Stimulated activated CD4-positive, alpha-beta T cell treated with anti-CD3 and anti-CD28 coated beads, TNF-alpha, amount 100 ng/mL, for 24 hours (primary cell): ENCODE results near the gene TNFAIP1.
A peak's percentile ranks its signal among the peaks of the same experiment; 100 is the strongest.

Experiments
- DNase-seq, 3 experiments: peaks; one replicate each; pipeline ENCODE4 v3.0.0-alpha.2; 2020; ENCODE audit warnings: low read depth in 3 of 3

Gene TNFAIP1

GRCh38 chr17:28370744-28371103 lies 35.2 kb downstream of the TNFAIP1 start:
- DNase-seq: no peak

GRCh38 chr17:28371245-28372202 lies 36.0 kb downstream of the TNFAIP1 start, which contains the start of gene SARM1:
Gene SARM1, plus strand, starts transcription at chr17:28371694. Its CDS starts 339 bp downstream, at chr17:28372033.
- DNase-seq: peak; percentile 66 to 89 (median 69)

DNA sequence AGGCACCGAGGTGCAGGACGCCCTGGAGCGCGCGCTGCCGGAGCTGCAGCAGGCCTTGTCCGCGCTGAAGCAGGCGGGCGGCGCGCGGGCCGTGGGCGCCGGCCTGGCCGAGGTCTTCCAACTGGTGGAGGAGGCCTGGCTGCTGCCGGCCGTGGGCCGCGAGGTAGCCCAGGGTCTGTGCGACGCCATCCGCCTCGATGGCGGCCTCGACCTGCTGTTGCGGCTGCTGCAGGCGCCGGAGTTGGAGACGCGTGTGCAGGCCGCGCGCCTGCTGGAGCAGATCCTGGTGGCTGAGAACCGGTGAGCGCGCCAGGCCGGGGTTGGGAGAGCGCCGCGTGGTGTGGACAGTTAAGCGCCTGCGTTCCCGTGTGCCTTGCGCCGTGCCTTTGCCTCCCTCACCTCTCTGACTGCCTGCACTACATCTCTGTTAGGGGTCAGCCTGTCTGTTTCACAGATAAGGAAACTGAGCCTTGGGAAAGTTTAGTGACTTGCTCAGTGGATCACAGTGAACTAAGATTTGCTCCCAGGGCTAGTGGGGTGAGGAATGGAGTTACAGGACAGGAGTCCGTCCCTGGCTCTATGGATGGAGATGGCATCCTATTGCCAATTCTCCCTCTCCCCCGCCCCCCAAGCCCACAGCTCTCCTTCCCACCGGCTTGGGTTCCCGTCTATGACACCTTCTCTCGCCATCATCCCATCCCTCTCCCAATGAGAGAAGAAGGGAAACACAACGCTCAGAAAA lies 36.8 kb downstream of the TNFAIP1 start:
- DNase-seq: peak in 1 of 3 experiments; percentile 32

DNA sequence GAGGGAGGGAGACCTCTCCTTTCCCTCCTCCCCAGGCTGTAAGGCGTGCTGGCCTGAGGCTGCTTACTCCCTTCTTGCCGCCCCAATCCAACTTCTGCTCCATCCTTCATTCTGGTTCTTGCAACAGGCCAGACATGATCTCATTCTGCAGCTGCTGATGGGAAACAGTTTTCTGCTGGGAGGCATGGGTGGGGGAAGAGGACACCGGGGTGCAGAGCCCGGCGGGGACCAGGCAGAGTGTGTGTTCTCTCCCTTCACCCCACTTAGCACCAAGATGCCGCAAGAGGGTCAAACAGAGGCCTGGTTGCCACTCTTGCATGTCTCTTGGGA lies 37.3 kb downstream of the TNFAIP1 start:
- no peak for DNase-seq

DNA sequence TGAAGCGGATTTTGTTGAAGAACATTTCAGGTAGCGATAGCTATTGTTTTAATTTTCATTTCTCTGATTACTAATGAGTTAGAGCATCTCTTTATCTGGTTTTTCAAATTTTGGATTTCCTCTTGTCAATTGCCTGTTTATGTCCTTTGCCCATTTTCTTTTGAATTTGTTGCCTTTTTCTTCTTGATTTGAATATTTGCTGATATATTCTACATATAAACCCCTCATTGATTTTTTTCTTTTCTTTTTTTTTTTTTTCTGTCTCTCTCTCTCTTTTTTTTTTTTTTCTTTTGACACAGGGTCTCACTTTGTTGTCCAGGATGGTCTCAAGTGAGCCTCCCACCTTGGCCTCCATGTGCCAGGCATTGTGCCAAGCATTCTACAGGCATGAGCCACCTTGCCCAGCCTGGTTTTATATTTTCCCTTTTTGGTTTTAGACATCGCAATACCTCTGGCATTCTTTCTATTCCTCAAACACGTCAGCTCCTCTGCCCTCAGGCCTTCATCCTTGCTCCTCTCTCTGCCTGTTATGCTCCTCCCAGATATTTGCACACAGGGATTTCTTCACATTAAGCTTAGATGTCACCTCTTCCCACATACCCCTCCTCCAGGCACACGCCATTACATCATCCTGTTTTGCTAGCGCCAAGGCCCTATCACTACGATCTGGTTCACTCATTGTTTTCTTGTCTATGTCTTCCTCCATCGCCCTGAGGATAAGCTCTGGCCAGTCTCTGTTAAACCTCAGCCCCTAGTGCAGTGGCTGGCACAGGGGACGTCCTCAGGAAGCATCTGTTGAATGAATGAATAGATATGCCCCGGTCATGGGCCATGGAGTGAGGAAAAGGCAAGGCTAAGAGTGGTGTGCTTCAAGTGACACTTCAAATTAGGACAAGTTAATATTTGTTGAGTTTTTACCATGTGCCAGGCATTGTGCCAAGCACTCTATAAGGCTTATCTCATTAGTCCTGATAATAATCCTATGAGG lies 44.5 kb downstream of the TNFAIP1 start:
- DNase-seq: no peak

- DNase-seq: peak in 1 of 3 experiments; percentile 34
Measured at GRCh38 chr17:28381141-28381825, 45.7 kb downstream of the TNFAIP1 start.

DNA sequence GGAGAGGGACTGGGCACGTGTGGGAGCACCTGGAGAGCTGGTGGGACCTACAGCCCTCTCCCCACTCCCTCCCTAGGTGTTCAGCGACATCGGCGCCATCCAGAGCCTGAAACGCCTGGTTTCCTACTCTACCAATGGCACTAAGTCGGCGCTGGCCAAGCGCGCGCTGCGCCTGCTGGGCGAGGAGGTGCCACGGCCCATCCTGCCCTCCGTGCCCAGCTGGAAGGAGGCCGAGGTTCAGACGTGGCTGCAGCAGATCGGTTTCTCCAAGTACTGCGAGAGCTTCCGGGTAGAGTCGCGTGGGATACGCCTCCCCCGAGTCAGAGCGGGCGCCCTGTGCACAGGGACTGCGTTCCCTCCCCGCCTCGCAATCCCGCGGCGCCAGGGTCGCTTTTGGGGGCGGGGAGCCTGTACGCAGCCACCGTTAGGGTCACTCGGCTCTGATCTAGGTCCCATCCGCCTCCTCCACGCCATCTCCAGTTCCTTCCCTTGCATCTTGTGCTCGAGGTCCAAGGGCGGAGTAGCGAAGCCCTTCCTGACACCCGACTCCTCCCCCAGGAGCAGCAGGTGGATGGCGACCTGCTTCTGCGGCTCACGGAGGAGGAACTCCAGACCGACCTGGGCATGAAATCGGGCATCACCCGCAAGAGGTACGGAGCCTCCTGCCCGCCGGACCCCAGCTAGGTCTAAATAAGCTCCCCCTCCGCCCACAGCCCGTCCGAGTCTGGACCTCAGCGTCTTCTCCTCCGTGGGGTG lies 48.9 kb downstream of the TNFAIP1 start:
- DNase-seq: peak; percentile 34 to 65 (median 48)

- DNase-seq: peak in 1 of 3 experiments; percentile 11
Measured at GRCh38 chr17:28385037-28385400, 49.5 kb downstream of the TNFAIP1 start.

DNA sequence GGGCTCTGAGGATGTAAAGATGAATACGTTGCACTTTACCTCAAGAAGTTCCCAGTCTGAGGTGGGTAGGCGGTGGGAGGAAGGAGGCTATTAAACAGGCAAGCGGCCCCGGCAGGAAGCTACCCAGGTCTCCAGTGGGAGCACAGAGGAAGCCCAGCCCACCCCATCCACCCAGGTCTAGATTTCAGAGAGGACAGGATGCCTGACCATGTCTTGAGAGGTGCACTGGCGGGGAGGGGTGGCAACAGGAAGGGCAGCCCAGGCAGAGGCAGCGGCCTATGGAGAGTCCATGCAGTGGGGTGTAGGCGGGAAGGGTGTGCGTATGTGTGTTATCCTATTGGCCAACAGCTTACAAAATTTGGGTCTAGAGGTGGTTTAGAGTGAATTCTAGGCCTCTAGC lies 49.8 kb downstream of the TNFAIP1 start:
- peak in 1 of 3 experiments; percentile 21 for DNase-seq

- DNase-seq: no peak
Measured at GRCh38 chr17:28386391-28386790, 50.8 kb downstream of the TNFAIP1 start.

- no peak for DNase-seq
Measured at GRCh38 chr17:28388106-28388505, 52.5 kb downstream of the TNFAIP1 start.

- DNase-seq: no peak
Measured at GRCh38 chr17:28390141-28390540, 54.6 kb downstream of the TNFAIP1 start.

DNA sequence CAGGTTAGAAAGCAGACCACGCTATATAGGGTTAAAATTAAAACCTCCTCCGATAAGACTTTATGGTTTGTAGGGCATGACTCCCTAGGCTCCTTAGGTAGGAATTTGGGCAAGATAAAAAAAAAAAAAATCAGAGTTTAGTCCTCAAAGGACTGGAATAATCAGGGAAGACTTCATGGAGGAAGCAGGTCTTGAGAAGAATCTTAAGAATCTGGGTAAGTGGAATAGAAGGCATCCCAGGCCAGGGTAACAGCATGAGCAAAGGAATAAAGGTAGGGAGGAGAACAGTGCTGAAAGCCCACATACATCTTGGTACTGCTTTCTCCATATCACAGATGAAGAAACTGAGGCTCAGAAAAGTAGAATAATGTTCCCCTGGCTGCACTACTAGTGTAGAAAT lies 55.0 kb downstream of the TNFAIP1 start:
- no peak for DNase-seq

DNA sequence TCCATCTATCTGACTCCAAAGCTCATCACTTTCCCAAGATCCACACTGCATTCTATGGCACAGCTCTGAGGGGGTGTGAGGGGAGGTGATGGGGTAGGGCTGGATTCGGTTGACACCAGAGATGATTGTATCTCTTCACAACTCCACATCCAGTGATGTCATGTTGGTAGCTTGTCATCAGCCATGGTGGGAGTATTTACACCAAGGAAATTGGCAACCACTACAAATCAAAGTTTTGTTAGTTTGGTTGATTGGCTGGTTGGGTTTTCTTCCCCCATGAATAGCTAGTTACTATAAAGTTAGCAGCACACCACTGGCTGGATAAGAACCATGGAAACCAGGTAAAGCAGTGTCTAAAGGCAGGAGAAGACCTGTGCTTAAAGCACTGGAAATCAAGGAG lies 55.4 kb downstream of the TNFAIP1 start:
- DNase-seq: no peak

GRCh38 chr17:28391401-28391800 lies 55.8 kb downstream of the TNFAIP1 start:
- DNase-seq: no peak

DNA sequence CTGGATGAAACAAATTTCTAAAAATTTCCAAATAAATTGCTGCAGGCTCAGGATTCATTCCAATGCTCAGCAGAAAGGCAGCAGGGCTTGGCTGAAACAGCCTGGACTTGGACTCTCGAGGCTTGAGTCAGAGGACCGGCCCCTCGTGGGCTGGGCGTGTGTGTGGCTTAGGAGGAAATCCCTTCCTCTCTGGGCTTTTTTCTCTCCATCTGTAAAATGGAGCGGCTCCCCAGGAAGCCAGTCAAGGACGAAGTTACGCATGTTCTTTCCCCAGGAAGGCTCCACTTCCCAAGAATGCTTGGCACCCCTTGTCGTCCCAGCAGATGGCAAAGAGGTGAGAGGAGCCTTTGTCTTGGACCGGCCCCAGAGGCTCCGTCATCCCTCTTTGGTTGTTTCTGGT lies 56.9 kb downstream of the TNFAIP1 start:
- DNase-seq: no peak

GRCh38 chr17:28394337-28395116 lies 59.0 kb downstream of the TNFAIP1 start:
- no peak for DNase-seq

DNA sequence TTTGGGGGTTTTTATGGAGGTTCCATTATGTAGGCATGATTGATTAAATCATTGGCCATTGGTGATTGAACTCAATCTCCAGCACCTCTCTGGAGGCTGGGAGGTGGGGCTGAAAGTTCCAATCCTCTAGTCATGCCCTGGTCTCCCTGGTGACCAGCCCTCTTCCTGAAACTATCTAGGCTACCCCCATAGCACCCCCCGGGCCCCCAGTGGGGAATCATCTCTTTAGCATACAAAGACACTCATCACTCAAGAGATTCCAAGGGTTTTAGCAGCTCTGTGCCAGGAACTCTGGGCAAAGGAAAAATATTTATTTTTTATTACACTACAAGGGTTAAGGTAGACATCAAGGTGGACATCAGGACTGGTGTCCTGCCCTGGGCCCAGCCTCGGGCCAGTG lies 59.9 kb downstream of the TNFAIP1 start:
- no peak for DNase-seq

- DNase-seq: no peak
Measured at GRCh38 chr17:28395968-28396367, 60.4 kb downstream of the TNFAIP1 start.
